GM12865 (cell line): Measurements from ENCODE around the gene ATP8A2.

Experiments
- DNase-seq: peaks from one replicate; pipeline ENCODE4 v3.0.0; 2010; ENCODE audit warnings: low read depth
- H3K4me3 ChIP-seq: 2 replicates; pipeline ENCODE4 v1.5.1; 2011; ENCODE audit warnings: mild to moderate bottlenecking, low read depth, low read length, control low read depth
- CTCF ChIP-seq: IDR thresholded peaks from 2 replicates; pipeline ENCODE4 v1.5.1; 2011; ENCODE audit warnings: low read length, control low read depth, low read depth, inconsistent platforms; ENCODE audit not compliant: insufficient read depth; ENCODE audit errors: missing control alignments

ATP8A2 gene

GRCh38 chr13:26022538-26023292 lies 650.9 kb downstream of the ATP8A2 start:
- no peak for DNase-seq
- H3K4me3 ChIP-seq, result no peak overlapping the region
- TF ChIP-seq CTCF, result no peak

- no peak for DNase-seq
- no peak for TF ChIP-seq CTCF
- H3K4me3 ChIP-seq, result no peak overlapping the region
Observed at GRCh38 chr13:26024558-26024957, 652.8 kb downstream of the ATP8A2 start.

- DNase-seq, result no peak
- no peak for TF ChIP-seq CTCF
- no peak overlapping the region for H3K4me3 ChIP-seq
Observed at GRCh38 chr13:26025196-26025595, 653.4 kb downstream of the ATP8A2 start.

- no peak overlapping the region for H3K4me3 ChIP-seq
- no peak for DNase-seq
- TF ChIP-seq CTCF, result no peak
Observed at GRCh38 chr13:26025771-26026170, 654.0 kb downstream of the ATP8A2 start.

- no peak for TF ChIP-seq CTCF
- H3K4me3 ChIP-seq, result no peak overlapping the region
- DNase-seq, result no peak
Observed at GRCh38 chr13:26026211-26026610, 654.4 kb downstream of the ATP8A2 start.

- DNase-seq, result no peak
- no peak for TF ChIP-seq CTCF
- H3K4me3 ChIP-seq, result no peak overlapping the region
Observed at GRCh38 chr13:26029581-26030136, 657.9 kb downstream of the ATP8A2 start.

- no peak overlapping the region for H3K4me3 ChIP-seq
- no peak for DNase-seq
- TF ChIP-seq CTCF, result no peak
Observed at GRCh38 chr13:26030331-26030730, 658.6 kb downstream of the ATP8A2 start.
